Measurements from ENCODE around the gene ZNF200.

Gene ZNF200

DNA sequence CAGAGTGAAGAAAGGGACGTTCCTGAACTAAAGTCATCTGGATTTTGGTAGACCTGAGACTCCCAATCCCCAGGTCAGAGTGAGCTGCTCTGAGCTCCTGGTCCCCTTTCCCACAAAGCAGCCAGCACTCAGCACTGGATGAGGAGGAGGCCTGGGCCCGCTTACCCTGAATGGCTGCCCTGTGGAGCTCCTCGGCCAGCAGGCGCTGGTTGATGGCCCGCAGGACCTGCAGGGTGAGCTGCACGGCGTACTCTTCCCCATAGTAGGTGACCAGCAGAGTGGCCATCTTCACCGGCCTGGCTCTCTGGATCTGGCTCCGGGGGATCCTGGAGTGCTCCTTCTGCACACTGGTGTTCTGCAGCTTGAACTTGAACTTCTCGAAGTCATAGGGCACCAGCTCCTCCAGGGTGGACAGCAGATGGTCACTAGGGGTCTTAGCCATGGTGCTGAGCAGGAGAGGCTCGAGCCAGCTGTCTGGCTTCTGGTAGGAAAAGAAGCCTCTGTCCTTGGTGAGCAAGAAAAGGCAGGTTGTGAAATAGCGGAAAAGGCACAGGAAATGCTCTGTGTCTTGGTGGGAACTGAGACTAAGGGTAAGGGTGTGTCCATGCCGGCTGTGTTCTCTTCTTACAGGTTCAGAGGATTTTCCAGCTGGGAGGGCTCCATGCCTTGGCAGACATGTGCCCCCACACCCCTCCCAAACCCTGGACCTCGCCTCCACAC lies 21.3 kb upstream of the ZNF200 start, which contains the start of gene MEFV:
Gene MEFV (minus strand): TSS at position 488 of the 720 bp plus-strand sequence. CDS start 46 bp downstream, at position 442.
- Histone ChIP-seq H3K4me3 (ENCODE audit: low read depth, low read length) (no peak within 1 kb of the TSS), H3K27me3 (ENCODE audit: insufficient read depth, low read depth, severe bottlenecking) (no peaks in the 10 kb centered on the region), H3K9me3 (ENCODE audit: severe bottlenecking) (no peaks in the 10 kb centered on the region), H3K27ac (peak within 1 kb of the TSS; percentile 42), H3K36me3 (no peaks in the 10 kb centered on the region)
- DNase-seq, result peak; percentile 39
- TF ChIP-seq, protein P1, sequence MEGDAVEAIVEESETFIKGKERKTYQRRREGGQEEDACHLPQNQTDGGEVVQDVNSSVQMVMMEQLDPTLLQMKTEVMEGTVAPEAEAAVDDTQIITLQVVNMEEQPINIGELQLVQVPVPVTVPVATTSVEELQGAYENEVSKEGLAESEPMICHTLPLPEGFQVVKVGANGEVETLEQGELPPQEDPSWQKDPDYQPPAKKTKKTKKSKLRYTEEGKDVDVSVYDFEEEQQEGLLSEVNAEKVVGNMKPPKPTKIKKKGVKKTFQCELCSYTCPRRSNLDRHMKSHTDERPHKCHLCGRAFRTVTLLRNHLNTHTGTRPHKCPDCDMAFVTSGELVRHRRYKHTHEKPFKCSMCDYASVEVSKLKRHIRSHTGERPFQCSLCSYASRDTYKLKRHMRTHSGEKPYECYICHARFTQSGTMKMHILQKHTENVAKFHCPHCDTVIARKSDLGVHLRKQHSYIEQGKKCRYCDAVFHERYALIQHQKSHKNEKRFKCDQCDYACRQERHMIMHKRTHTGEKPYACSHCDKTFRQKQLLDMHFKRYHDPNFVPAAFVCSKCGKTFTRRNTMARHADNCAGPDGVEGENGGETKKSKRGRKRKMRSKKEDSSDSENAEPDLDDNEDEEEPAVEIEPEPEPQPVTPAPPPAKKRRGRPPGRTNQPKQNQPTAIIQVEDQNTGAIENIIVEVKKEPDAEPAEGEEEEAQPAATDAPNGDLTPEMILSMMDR (IDR thresholded peaks at IDR 0.05; ENCODE audit: low read depth, low read length), result 0 out of 2 replicates have a peak, but pooled peaks have one; percentile 8

DNA sequence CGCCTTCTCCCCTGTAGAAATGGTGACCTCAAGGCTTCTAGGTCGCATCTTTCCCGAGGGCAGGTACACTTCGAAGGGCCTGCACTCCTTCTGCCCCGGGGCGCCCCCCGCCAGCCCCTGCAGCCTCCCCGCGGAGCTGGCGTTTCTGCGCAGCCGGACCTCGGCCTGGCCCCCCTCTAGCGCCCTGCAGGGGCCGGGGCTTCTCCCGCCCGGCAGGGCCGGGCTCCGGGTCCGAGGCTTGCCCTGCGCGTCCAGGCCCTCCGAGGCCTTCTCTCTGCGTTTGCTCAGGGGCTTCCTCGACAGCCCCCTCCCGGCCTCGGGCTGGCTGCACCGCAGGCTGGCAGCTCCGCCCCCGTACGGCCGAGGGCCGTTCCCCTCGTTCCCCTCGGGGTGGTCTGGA lies 19.4 kb upstream of the ZNF200 start:
- no peak overlapping the region for H3K4me3 ChIP-seq (ENCODE audit: low read depth, low read length)
- no peak for DNase-seq
- H3K9me3 ChIP-seq (ENCODE audit: severe bottlenecking), result no peaks in the 10 kb centered on the region
- H3K27ac ChIP-seq, result no peak overlapping the region
- TF ChIP-seq, protein P1 (IDR thresholded peaks at IDR 0.05; ENCODE audit: low read depth, low read length), result no peak
- no peaks in the 10 kb centered on the region for H3K27me3 ChIP-seq (ENCODE audit: insufficient read depth, low read depth, severe bottlenecking)
- H3K36me3 ChIP-seq, result no peaks in the 10 kb centered on the region

DNA sequence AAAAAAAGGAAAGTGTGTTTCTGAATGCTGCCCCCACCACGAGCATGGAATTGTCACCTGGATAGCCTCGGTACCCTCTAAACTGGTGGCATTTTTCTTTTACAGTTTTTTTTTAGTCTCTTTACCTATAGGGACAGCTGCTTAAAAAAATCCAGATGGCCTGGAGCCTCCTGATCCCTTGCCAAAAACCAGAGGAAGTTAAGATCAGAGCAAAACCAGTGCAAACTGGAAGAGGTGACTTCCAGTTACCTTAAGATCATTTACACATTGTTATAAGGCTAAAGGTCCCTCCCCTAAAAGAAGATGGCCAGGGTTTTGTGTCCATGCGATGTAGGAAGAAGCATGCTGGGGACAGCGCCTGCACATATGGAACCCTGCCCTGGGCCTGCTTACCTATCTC lies 18.0 kb upstream of the ZNF200 start:
- no peaks in the 10 kb centered on the region for H3K36me3 ChIP-seq
- H3K4me3 ChIP-seq (ENCODE audit: low read depth, low read length), result no peak overlapping the region
- no peak overlapping the region for H3K27ac ChIP-seq
- H3K27me3 ChIP-seq (ENCODE audit: insufficient read depth, low read depth, severe bottlenecking), result no peaks in the 10 kb centered on the region
- DNase-seq, result no peak
- TF ChIP-seq, protein P1 (IDR thresholded peaks at IDR 0.05; ENCODE audit: low read depth, low read length), result no peak
- H3K9me3 ChIP-seq (ENCODE audit: severe bottlenecking), result no peaks in the 10 kb centered on the region

- Histone ChIP-seq H3K27ac (no peak overlapping the region), H3K9me3 (ENCODE audit: severe bottlenecking) (no peaks in the 10 kb centered on the region), H3K27me3 (ENCODE audit: insufficient read depth, low read depth, severe bottlenecking) (no peaks in the 10 kb centered on the region), H3K4me3 (ENCODE audit: low read depth, low read length) (no peak overlapping the region), H3K36me3 (no peaks in the 10 kb centered on the region)
- DNase-seq, result no peak
- TF ChIP-seq, protein P1 (IDR thresholded peaks at IDR 0.05; ENCODE audit: low read depth, low read length), result no peak
Measured at GRCh38 chr16:3249451-3249850, 14.5 kb upstream of the ZNF200 start.

- DNase-seq, result no peak
- H3K36me3 ChIP-seq, result no peaks in the 10 kb centered on the region
- no peak overlapping the region for H3K4me3 ChIP-seq (ENCODE audit: low read depth, low read length)
- H3K9me3 ChIP-seq (ENCODE audit: severe bottlenecking), result no peaks in the 10 kb centered on the region
- no peak overlapping the region for H3K27ac ChIP-seq
- TF ChIP-seq, protein P1 (IDR thresholded peaks at IDR 0.05; ENCODE audit: low read depth, low read length), result no peak
- H3K27me3 ChIP-seq (ENCODE audit: insufficient read depth, low read depth, severe bottlenecking), result no peaks in the 10 kb centered on the region
Measured at GRCh38 chr16:3249020-3249419, 14.1 kb upstream of the ZNF200 start.

DNA sequence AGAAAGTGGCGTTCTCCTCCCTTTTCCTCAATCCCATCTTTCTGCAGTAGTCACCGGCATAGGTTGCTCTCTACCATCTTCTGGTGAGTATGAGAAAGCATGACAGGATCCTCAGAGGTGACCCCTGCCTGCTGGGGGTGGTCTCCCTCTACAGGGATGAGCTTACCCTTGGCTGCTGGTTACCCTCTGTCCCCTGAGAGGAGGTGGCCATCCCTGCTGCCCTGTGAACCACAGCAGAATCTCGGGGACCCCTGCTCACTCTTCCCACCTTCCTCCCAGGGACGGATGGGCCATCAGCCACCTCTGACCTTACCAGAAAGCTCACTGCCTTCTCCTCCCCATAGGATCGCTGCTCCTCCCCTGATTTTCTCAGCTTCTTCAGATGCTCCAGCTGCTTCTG lies 13.6 kb upstream of the ZNF200 start:
- TF ChIP-seq, protein P1 (IDR thresholded peaks at IDR 0.05; ENCODE audit: low read depth, low read length), result no peak
- no peak overlapping the region for H3K4me3 ChIP-seq (ENCODE audit: low read depth, low read length)
- H3K9me3 ChIP-seq (ENCODE audit: severe bottlenecking), result no peaks in the 10 kb centered on the region
- H3K27ac ChIP-seq, result no peak overlapping the region
- no peaks in the 10 kb centered on the region for H3K27me3 ChIP-seq (ENCODE audit: insufficient read depth, low read depth, severe bottlenecking)
- DNase-seq, result no peak
- H3K36me3 ChIP-seq, result no peaks in the 10 kb centered on the region
